Prostate gland (tissue), 1 donor: ENCODE measurements around the gene MDK.

Experiments used
- POLR2A ChIP-seq: fragments of 450-650 bp; IDR thresholded peaks from one replicate; pipeline ENCODE4 v1.6.1; 2016; ENCODE audit warnings: antibody characterized with exemption, mild to moderate bottlenecking
- POLR2AphosphoS5 ChIP-seq: sonication (generic); formaldehyde crosslinking; IDR thresholded peaks from one replicate; pipeline ENCODE4 v1.6.1; 2017; ENCODE audit warnings: antibody characterized with exemption

DNA sequence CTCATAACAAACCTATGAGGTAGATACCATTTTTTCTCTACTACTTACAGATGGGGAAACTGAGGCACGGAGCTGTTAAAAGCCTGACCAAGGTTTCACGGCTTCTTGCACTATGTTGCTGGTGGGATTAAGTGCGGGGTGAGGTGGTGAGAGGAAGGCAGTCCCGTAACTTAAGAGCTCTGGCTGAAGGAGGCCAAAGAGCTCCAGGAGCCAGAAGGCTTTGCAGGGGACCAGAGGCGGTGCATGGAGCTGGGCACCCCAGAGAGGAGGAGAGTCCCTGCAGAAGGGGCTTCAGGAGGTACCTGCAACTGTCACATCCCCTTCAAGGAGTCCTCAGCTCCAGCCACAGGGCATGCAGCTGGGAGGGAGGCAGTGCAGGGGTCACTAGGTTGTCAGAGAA is 6.0 kb downstream of the MDK start:
- no peak for TF ChIP-seq POLR2A
- TF ChIP-seq POLR2AphosphoS5 = no peak
